Measurements from ENCODE around the gene JAKMIP1.

GRCh38 chr4:6123976-6124375 is 76.4 kb downstream of the JAKMIP1 start:
- TF ChIP-seq CTCF (conservative IDR thresholded peaks at IDR 0.05) (no peak), EZH2 (IDR thresholded peaks at IDR 0.05; ENCODE audit: low read depth) (no peak)

Measured in PC-9 (cell line).